NCI-H1930 (cell line): ENCODE measurements around the gene MARCHF7.

Source experiments
- DNase-seq, 2 experiments: peaks; one replicate each; lab custom pipeline; 2025; lab: John Stamatoyannopoulos, UW

MARCHF7 gene

DNA sequence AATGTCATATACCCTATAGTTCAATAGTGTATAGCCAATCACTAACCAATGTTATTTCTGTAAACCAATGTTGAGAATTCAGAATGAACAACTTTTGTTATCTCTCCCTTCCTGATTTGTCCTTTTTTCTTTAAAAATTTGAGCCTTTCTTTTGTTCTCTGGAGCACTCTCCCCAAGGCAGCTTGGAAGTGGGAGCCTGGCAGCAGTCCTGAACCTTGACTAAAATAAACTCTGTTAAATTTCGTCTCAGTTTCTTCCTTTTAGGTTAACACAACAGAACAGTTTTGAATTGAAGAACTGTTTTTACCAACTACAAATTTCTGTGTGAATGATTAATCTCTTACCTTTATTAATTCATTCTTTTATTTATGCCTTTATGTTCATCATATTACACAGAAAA lies 49.8 kb downstream of the MARCHF7 start:
- DNase-seq = no peak
